HEK293 (cell line): ENCODE measurements around the gene BEND6.

Experiments
- CTCF ChIA-PET: fragments of 350-600 bp; formaldehyde crosslinking; extraction: SDS; loops from one replicate; lab custom pipeline; 2021; ENCODE audit warnings: antibody characterized with exemption; lab: Yijun Ruan, JAX
- POLR2A ChIA-PET: fragments of 300-600 bp; formaldehyde crosslinking; extraction: SDS; loops from one replicate; lab custom pipeline; 2020; ENCODE audit warnings: antibody characterized with exemption, inconsistent platforms; lab: Yijun Ruan, JAX
- H3K27ac ChIP-seq: fragments of 200-500 bp; sonication (Bioruptor generic); 2 replicates; pipeline ENCODE4 v1.5.1; 2014; ENCODE audit warnings: low read depth, low read length, control low read depth, inconsistent platforms; ENCODE audit errors: extremely low read depth
- H3K36me3 ChIP-seq, 2 experiments: fragments of 200-500 bp in 1 of 2; sonication (Bioruptor generic) in 1 of 2; 1 replicate in 1 of 2; 2 replicates in 1 of 2; pipeline ENCODE4 v1.5.1; 2014 to 2017; ENCODE audit warnings: inconsistent platforms in 2 of 2, low read length in 2 of 2; ENCODE audit not compliant: control insufficient read depth in 2 of 2, insufficient read depth in 1 of 2
- H3K4me1 ChIP-seq: fragments of 200-500 bp; sonication (Bioruptor generic); 2 replicates; pipeline ENCODE4 v1.5.1; 2014; ENCODE audit warnings: mild to moderate bottlenecking, low read length, inconsistent platforms; ENCODE audit not compliant: control insufficient read depth, insufficient read depth
- H3K4me3 ChIP-seq: 2 replicates; pipeline ENCODE4 v1.5.1; 2011; ENCODE audit warnings: low read depth, mild to moderate bottlenecking, control low read depth, low read length, moderate library complexity
- H3K9me3 ChIP-seq: fragments of 200-500 bp; sonication (Bioruptor generic); 2 replicates; pipeline ENCODE4 v1.5.1; 2014; ENCODE audit warnings: low read depth, low read length, inconsistent platforms; ENCODE audit not compliant: control insufficient read depth, insufficient read depth
- BCL11A ChIP-seq: fragments of 450-650 bp; formaldehyde crosslinking; IDR thresholded peaks from 2 replicates; pipeline ENCODE4 v1.5.1; 2016; ENCODE audit warnings: low read depth, missing biosample characterization, missing genetic modification characterization
- BCL6B ChIP-seq: fragments of 450-650 bp; formaldehyde crosslinking; IDR thresholded peaks from 2 replicates; pipeline ENCODE4 v1.5.1; 2017; ENCODE audit warnings: missing biosample characterization, missing genetic modification characterization
- YY2 ChIP-seq: fragments of 450-650 bp; formaldehyde crosslinking; IDR thresholded peaks from 2 replicates; pipeline ENCODE4 v1.5.1; 2016; ENCODE audit warnings: missing biosample characterization, missing genetic modification characterization
- ZBTB11 ChIP-seq: fragments of 450-650 bp; formaldehyde crosslinking; conservative IDR thresholded peaks from 2 replicates; pipeline ENCODE4 v1.5.1; 2016; ENCODE audit warnings: low read depth, missing biosample characterization, missing genetic modification characterization
- ZBTB8A ChIP-seq: fragments of 450-650 bp; formaldehyde crosslinking; IDR thresholded peaks from 2 replicates; pipeline ENCODE4 v1.5.1; 2016; ENCODE audit warnings: missing biosample characterization, missing genetic modification characterization
- ZNF146 ChIP-seq: fragments of 450-650 bp; formaldehyde crosslinking; IDR thresholded peaks from 2 replicates; pipeline ENCODE4 v1.5.1; 2016; ENCODE audit warnings: missing biosample characterization, missing genetic modification characterization
- ZNF175 ChIP-seq: fragments of 450-650 bp; formaldehyde crosslinking; IDR thresholded peaks from 2 replicates; pipeline ENCODE4 v1.5.1; 2016; ENCODE audit warnings: missing biosample characterization, missing genetic modification characterization
- ZNF18 ChIP-seq: fragments of 450-650 bp; formaldehyde crosslinking; IDR thresholded peaks from 2 replicates; pipeline ENCODE4 v1.5.1; 2016; ENCODE audit warnings: missing biosample characterization, missing genetic modification characterization
- ZNF24 ChIP-seq: fragments of 450-650 bp; formaldehyde crosslinking; IDR thresholded peaks from 2 replicates; pipeline ENCODE4 v1.5.1; 2016; ENCODE audit warnings: missing biosample characterization, missing genetic modification characterization
- ZNF324 ChIP-seq: fragments of 450-650 bp; formaldehyde crosslinking; IDR thresholded peaks from 2 replicates; pipeline ENCODE4 v1.5.1; 2016; ENCODE audit warnings: missing biosample characterization, missing genetic modification characterization
- ZNF423 ChIP-seq: fragments of 450-650 bp; formaldehyde crosslinking; IDR thresholded peaks from 2 replicates; pipeline ENCODE4 v1.5.1; 2016; ENCODE audit warnings: missing biosample characterization, missing genetic modification characterization
- ZNF561 ChIP-seq: fragments of 450-650 bp; IDR thresholded peaks from 2 replicates; pipeline ENCODE4 v1.5.1; 2018; ENCODE audit warnings: missing biosample characterization, missing genetic modification characterization, borderline replicate concordance
- ZNF623 ChIP-seq: fragments of 450-650 bp; formaldehyde crosslinking; IDR thresholded peaks from 2 replicates; pipeline ENCODE4 v1.5.1; 2016; ENCODE audit warnings: missing biosample characterization, missing genetic modification characterization
- ZNF701 ChIP-seq: fragments of 450-650 bp; formaldehyde crosslinking; IDR thresholded peaks from 2 replicates; pipeline ENCODE4 v1.5.1; 2016; ENCODE audit warnings: missing biosample characterization, missing genetic modification characterization
- ZXDB ChIP-seq: fragments of 450-650 bp; formaldehyde crosslinking; IDR thresholded peaks from 2 replicates; pipeline ENCODE4 v1.5.1; 2016; ENCODE audit warnings: missing biosample characterization, missing genetic modification characterization
- TF ChIP-seq, protein P1 (sequence below): fragments of 450-650 bp; formaldehyde crosslinking; IDR thresholded peaks from 2 replicates; pipeline ENCODE4 v1.5.1; 2016; ENCODE audit warnings: missing biosample characterization, missing genetic modification characterization
- TF ChIP-seq, protein P2 (sequence below): fragments of 450-650 bp; formaldehyde crosslinking; IDR thresholded peaks from 2 replicates; pipeline ENCODE4 v1.5.1; 2016; ENCODE audit warnings: missing biosample characterization, missing genetic modification characterization
- TF ChIP-seq, protein P3 (sequence below): fragments of 450-650 bp; formaldehyde crosslinking; IDR thresholded peaks from 2 replicates; pipeline ENCODE4 v1.5.1; 2016; ENCODE audit warnings: missing biosample characterization, missing genetic modification characterization
- TF ChIP-seq, protein P4 (sequence below): fragments of 450-650 bp; formaldehyde crosslinking; optimal IDR thresholded peaks from 2 replicates; pipeline ENCODE3; 2016; ENCODE audit warnings: missing biosample characterization, mild to moderate bottlenecking, missing genetic modification characterization

Gene BEND6

DNA sequence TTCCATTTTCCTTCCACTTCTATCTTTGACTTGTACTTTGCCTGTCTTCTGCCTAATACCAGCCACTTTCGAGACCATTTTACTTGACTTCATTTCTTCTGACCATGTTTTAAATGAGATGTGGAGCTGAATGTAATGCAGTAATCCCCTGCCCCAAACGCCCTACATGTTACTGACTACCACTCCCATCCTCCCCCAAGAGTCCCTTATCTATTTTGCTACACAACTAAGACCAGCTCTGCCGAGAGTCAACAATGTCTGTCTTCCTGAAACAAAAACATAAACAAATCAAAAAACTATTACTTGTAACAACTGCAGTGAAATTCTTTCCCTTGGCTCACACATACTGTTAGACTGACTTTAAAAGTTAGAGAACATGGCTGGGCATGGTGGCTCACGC lies 64.5 kb downstream of the BEND6 start:
- CTCF ChIA-PET: interaction anchor here (0.6 to 5.2 kb wide), 10 partner anchors 10 to 296 kb away, joined by 3 to 98 read pairs (median 4); partner anchors contain the start of gene BEND6
- H3K27ac ChIP-seq: no peak overlapping the region
- no peak for TF ChIP-seq ZNF146 (tag by site-specific recombination)
- no peak for TF ChIP-seq ZNF18 (tag by site-specific recombination)
- no peak for TF ChIP-seq ZNF423 (tag by site-specific recombination)
- TF ChIP-seq, protein P1, sequence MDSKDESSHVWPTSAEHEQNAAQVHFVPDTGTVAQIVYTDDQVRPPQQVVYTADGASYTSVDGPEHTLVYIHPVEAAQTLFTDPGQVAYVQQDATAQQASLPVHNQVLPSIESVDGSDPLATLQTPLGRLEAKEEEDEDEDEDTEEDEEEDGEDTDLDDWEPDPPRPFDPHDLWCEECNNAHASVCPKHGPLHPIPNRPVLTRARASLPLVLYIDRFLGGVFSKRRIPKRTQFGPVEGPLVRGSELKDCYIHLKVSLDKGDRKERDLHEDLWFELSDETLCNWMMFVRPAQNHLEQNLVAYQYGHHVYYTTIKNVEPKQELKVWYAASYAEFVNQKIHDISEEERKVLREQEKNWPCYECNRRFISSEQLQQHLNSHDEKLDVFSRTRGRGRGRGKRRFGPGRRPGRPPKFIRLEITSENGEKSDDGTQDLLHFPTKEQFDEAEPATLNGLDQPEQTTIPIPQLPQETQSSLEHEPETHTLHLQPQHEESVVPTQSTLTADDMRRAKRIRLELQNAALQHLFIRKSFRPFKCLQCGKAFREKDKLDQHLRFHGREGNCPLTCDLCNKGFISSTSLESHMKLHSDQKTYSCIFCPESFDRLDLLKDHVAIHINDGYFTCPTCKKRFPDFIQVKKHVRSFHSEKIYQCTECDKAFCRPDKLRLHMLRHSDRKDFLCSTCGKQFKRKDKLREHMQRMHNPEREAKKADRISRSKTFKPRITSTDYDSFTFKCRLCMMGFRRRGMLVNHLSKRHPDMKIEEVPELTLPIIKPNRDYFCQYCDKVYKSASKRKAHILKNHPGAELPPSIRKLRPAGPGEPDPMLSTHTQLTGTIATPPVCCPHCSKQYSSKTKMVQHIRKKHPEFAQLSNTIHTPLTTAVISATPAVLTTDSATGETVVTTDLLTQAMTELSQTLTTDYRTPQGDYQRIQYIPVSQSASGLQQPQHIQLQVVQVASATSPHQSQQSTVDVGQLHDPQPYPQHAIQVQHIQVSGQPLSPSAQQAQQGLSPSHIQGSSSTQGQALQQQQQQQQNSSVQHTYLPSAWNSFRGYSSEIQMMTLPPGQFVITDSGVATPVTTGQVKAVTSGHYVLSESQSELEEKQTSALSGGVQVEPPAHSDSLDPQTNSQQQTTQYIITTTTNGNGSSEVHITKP (tag by site-specific recombination): no peak
- TF ChIP-seq ZNF324 (tag by site-specific recombination): no peak
- no peak for TF ChIP-seq ZNF24 (tag by site-specific recombination)
- no peak for TF ChIP-seq ZNF623 (tag by site-specific recombination)
- TF ChIP-seq ZXDB (tag by site-specific recombination): no peak
- TF ChIP-seq YY2: no peak
- TF ChIP-seq ZNF561 (tag by site-specific recombination): no peak
- TF ChIP-seq, protein P2, sequence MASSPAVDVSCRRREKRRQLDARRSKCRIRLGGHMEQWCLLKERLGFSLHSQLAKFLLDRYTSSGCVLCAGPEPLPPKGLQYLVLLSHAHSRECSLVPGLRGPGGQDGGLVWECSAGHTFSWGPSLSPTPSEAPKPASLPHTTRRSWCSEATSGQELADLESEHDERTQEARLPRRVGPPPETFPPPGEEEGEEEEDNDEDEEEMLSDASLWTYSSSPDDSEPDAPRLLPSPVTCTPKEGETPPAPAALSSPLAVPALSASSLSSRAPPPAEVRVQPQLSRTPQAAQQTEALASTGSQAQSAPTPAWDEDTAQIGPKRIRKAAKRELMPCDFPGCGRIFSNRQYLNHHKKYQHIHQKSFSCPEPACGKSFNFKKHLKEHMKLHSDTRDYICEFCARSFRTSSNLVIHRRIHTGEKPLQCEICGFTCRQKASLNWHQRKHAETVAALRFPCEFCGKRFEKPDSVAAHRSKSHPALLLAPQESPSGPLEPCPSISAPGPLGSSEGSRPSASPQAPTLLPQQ (tag by site-specific recombination): no peak
- TF ChIP-seq BCL11A (tag by site-specific recombination): no peak
- TF ChIP-seq, protein P3, sequence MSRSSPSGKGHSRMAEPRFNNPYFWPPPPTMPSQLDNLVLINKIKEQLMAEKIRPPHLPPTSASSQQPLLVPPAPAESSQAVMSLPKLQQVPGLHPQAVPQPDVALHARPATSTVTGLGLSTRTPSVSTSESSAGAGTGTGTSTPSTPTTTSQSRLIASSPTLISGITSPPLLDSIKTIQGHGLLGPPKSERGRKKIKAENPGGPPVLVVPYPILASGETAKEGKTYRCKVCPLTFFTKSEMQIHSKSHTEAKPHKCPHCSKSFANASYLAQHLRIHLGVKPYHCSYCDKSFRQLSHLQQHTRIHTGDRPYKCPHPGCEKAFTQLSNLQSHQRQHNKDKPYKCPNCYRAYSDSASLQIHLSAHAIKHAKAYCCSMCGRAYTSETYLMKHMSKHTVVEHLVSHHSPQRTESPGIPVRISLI: no peak
- no peak for TF ChIP-seq ZBTB8A (tag by site-specific recombination)
- no peak for TF ChIP-seq ZNF701 (tag by site-specific recombination)
- no peak for TF ChIP-seq ZBTB11
- TF ChIP-seq, protein P4, sequence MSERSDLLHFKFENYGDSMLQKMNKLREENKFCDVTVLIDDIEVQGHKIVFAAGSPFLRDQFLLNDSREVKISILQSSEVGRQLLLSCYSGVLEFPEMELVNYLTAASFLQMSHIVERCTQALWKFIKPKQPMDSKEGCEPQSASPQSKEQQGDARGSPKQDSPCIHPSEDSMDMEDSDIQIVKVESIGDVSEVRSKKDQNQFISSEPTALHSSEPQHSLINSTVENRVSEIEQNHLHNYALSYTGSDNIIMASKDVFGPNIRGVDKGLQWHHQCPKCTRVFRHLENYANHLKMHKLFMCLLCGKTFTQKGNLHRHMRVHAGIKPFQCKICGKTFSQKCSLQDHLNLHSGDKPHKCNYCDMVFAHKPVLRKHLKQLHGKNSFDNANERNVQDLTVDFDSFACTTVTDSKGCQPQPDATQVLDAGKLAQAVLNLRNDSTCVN (tag by site-specific recombination): no peak
- TF ChIP-seq BCL6B (tag by site-specific recombination): no peak
- TF ChIP-seq ZNF175 (tag by site-specific recombination): no peak
- TF ChIP-seq, all 188 proteins: peak for 0
- Histone ChIP-seq H3K4me1 (no peaks in the 10 kb centered on the region), H3K4me3 (no peak overlapping the region), H3K9me3 (no peaks in the 10 kb centered on the region), H3K36me3 (no peaks in the 10 kb centered on the region)
- POLR2A ChIA-PET: interaction anchor here (1.2 kb wide), 1 partner anchor 115 kb away, joined by 4 read pairs; no protein-coding TSS in a partner anchor
